HG02588 (cell line): ENCODE results near the gene PRXL2B.

Source experiments
- ATAC-seq: cut with Tn5 transposase; IDR thresholded peaks from one replicate; pipeline ENCODE4 v1.9.1; 2021; ENCODE audit warnings: mild to moderate bottlenecking, moderate library complexity; ENCODE audit not compliant: unreplicated experiment

PRXL2B gene

GRCh38 chr1:2632561-2633361, 46.2 kb downstream of the PRXL2B start, which contains the start of gene MMEL1:
Gene MMEL1 (minus strand): TSS chr1:2633016. CDS start chr1:2629484, 3,532 bp downstream.
- no peak for ATAC-seq

- no peak for ATAC-seq
These were observed 46.9 kb downstream of the PRXL2B start for GRCh38 chr1:2633366-2633935.

- ATAC-seq: no peak
These were observed 47.4 kb downstream of the PRXL2B start for GRCh38 chr1:2633936-2634491.

- ATAC-seq: no peak
These were observed 48.9 kb downstream of the PRXL2B start for GRCh38 chr1:2635361-2636010.

GRCh38 chr1:2636733-2637132, 50.2 kb downstream of the PRXL2B start:
- ATAC-seq: no peak

GRCh38 chr1:2637442-2638145, 51.0 kb downstream of the PRXL2B start:
- no peak for ATAC-seq

GRCh38 chr1:2638466-2639115, 52.0 kb downstream of the PRXL2B start:
- no peak for ATAC-seq

- no peak for ATAC-seq
These were observed 52.6 kb downstream of the PRXL2B start for GRCh38 chr1:2639203-2639602.

- ATAC-seq: no peak
These were observed 53.3 kb downstream of the PRXL2B start for GRCh38 chr1:2639607-2640521.

- no peak for ATAC-seq
These were observed 54.0 kb downstream of the PRXL2B start for GRCh38 chr1:2640626-2641025.
